T-helper 22 cell (primary cell): ENCODE measurements around the gene SLITRK2.

Experiments
- DNase-seq: peaks from one replicate; pipeline ENCODE4 v3.0.0-alpha.2; 2020; ENCODE audit warnings: low read depth

The SLITRK2 gene

DNA sequence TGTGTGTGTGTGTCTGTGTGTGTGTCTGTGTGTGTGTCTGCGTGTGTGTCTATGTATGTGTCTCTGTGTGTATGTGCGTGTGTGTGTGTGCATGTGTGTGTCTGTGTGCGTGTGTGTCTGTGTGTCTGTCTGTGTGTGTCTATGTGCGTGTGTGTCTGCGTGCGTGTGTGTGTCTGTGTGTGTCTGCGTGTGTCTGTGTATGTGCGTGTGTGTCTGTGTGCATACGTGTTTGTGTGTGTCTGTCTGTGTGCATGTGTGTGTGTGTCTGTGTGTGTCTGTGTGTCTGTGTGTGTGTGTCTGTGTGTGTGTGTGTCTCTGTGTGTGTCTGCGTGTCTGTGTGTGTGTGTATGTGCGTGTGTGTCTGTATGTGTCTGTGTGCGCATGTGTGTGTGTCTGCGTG lies 35.6 kb downstream of the SLITRK2 start:
- no peak for DNase-seq

DNA sequence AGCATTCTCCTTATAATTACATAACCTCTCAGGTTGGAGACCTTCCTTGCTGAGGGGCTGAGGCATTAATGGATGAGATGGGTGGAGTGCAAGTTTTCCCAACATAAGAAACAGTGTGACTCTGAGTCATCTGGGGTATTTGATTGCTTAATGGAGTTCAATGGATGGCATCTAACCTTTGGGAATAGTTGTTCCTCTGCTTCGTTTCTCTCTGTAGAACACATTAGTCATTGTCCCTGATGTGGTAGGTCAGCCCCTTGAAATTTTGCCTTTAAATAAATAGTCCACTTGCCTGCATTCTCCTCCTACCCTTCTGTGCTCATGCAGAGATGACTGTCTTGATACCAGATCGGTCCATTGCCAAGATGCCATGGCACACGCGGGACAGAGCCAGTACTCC lies 38.6 kb downstream of the SLITRK2 start:
- no peak for DNase-seq

- DNase-seq, result no peak
Observed at GRCh38 chrX:145861818-145862217, 44.2 kb downstream of the SLITRK2 start.

DNA sequence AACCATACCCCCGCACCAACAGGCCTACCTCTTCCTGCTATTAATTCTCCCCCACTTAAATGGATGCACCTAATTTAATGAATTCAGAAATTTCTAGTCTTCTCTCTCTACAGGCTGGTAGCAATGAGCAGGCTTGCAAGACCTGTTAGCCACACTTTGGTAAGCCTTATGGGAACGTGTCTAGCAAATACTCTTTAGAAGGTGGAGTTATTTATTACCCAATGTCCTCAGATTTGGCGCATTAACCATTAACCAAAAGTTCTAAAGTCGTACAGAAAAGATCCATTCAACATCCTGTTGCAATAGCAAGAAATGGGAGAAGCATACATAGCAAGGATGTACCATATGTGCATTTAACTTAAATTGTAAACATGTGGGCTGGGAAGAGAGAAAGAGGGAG lies 47.5 kb downstream of the SLITRK2 start:
- no peak for DNase-seq
